GM23338 (cell line): Measurements from ENCODE around the gene ABCD1.

ENCODE experiments used
- CREB1 ChIP-seq: fragments of 250-450 bp; sonication (Bioruptor Pico); IDR thresholded peaks from 2 replicates; pipeline ENCODE4 v1.5.0; 2020; ENCODE audit warnings: low read depth, mild to moderate bottlenecking, moderate library complexity
- EZH2 ChIP-seq: fragments of 200-600 bp; sonication (generic); IDR thresholded peaks from one replicate; pipeline ENCODE4 v1.8.0; 2017; ENCODE audit warnings: antibody characterized with exemption, mild to moderate bottlenecking, low read depth; ENCODE audit not compliant: unreplicated experiment
- EZH2phosphoT487 ChIP-seq: fragments of 200-600 bp; sonication (generic); IDR thresholded peaks from one replicate; pipeline ENCODE4 v1.8.1; 2018; ENCODE audit warnings: antibody characterized with exemption; ENCODE audit not compliant: unreplicated experiment
- JUNB ChIP-seq: IDR thresholded peaks from one replicate; pipeline ENCODE4 v1.6.1; 2016; ENCODE audit warnings: antibody characterized with exemption; ENCODE audit not compliant: unreplicated experiment
- POLR2AphosphoS5 ChIP-seq: IDR thresholded peaks from 2 replicates; pipeline ENCODE4 v1.6.1; 2016; ENCODE audit warnings: antibody characterized with exemption, low read depth
- TF ChIP-seq, protein P1 (sequence below), 2 experiments: fragments of 200-600 bp in 1 of 2; sonication (generic) in 1 of 2; conservative IDR thresholded peaks; 2 replicates each; pipeline versions ENCODE4 v1.5.1 to v1.6.1; 2016 to 2017; ENCODE audit warnings: antibody characterized with exemption in 2 of 2, low read depth in 2 of 2, mild to moderate bottlenecking in 2 of 2, moderate library complexity in 1 of 2
- TF ChIP-seq, protein P2 (sequence below): IDR thresholded peaks from 2 replicates; pipeline ENCODE4 v1.6.1; 2016; ENCODE audit warnings: antibody characterized with exemption
- TF ChIP-seq, protein P3 (sequence below): IDR thresholded peaks from one replicate; pipeline ENCODE4 v1.6.1; 2018; ENCODE audit warnings: antibody characterized with exemption; ENCODE audit not compliant: unreplicated experiment

DNA sequence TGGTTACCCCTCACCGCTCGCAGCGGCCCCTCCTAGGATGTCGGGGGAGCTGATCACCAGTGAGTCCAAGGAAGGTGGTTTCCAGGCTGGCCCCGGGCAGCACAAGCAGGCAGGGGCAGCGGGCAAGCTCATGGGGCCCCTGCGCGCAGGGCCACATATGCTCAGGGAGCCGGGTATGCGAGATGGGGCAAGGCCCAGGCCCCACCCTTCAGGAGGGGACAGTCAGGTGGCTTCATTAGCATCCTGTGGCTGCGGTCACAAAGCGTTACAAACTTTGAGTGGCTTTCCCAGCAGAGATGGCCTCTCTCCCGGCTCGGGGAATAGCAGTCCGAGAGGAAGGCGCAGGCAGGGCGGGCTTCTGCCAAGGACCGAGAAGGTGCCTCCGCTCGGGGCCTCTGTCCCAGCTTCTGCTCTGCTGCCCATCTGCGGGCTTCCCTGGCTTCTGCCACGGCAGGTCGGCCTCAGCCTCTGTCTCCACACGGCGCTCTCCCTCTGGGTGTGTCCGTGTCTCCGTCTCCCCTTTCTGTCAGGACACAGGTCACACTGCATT, 13.5 kb downstream of the ABCD1 start:
- TF ChIP-seq, protein P1, sequence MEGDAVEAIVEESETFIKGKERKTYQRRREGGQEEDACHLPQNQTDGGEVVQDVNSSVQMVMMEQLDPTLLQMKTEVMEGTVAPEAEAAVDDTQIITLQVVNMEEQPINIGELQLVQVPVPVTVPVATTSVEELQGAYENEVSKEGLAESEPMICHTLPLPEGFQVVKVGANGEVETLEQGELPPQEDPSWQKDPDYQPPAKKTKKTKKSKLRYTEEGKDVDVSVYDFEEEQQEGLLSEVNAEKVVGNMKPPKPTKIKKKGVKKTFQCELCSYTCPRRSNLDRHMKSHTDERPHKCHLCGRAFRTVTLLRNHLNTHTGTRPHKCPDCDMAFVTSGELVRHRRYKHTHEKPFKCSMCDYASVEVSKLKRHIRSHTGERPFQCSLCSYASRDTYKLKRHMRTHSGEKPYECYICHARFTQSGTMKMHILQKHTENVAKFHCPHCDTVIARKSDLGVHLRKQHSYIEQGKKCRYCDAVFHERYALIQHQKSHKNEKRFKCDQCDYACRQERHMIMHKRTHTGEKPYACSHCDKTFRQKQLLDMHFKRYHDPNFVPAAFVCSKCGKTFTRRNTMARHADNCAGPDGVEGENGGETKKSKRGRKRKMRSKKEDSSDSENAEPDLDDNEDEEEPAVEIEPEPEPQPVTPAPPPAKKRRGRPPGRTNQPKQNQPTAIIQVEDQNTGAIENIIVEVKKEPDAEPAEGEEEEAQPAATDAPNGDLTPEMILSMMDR (conservative IDR thresholded peaks at IDR 0.05; ENCODE audit: low read depth in 2 of 2): no peak
- TF ChIP-seq EZH2: no peak
- TF ChIP-seq EZH2phosphoT487: no peak
- TF ChIP-seq POLR2AphosphoS5: no peak
- TF ChIP-seq CREB1 (CRISPR knock-in tag): no peak
- TF ChIP-seq, protein P2, sequence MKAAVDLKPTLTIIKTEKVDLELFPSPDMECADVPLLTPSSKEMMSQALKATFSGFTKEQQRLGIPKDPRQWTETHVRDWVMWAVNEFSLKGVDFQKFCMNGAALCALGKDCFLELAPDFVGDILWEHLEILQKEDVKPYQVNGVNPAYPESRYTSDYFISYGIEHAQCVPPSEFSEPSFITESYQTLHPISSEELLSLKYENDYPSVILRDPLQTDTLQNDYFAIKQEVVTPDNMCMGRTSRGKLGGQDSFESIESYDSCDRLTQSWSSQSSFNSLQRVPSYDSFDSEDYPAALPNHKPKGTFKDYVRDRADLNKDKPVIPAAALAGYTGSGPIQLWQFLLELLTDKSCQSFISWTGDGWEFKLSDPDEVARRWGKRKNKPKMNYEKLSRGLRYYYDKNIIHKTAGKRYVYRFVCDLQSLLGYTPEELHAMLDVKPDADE: no peak
- TF ChIP-seq JUNB: no peak
- TF ChIP-seq, protein P3, sequence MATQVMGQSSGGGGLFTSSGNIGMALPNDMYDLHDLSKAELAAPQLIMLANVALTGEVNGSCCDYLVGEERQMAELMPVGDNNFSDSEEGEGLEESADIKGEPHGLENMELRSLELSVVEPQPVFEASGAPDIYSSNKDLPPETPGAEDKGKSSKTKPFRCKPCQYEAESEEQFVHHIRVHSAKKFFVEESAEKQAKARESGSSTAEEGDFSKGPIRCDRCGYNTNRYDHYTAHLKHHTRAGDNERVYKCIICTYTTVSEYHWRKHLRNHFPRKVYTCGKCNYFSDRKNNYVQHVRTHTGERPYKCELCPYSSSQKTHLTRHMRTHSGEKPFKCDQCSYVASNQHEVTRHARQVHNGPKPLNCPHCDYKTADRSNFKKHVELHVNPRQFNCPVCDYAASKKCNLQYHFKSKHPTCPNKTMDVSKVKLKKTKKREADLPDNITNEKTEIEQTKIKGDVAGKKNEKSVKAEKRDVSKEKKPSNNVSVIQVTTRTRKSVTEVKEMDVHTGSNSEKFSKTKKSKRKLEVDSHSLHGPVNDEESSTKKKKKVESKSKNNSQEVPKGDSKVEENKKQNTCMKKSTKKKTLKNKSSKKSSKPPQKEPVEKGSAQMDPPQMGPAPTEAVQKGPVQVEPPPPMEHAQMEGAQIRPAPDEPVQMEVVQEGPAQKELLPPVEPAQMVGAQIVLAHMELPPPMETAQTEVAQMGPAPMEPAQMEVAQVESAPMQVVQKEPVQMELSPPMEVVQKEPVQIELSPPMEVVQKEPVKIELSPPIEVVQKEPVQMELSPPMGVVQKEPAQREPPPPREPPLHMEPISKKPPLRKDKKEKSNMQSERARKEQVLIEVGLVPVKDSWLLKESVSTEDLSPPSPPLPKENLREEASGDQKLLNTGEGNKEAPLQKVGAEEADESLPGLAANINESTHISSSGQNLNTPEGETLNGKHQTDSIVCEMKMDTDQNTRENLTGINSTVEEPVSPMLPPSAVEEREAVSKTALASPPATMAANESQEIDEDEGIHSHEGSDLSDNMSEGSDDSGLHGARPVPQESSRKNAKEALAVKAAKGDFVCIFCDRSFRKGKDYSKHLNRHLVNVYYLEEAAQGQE: no peak
